UCSD-AML1 (cell line): ENCODE measurements around the gene NEURL1B.

Experiments
- DNase-seq: peaks from one replicate; lab custom pipeline; 2025; ENCODE audit not compliant: unreplicated experiment; lab: John Stamatoyannopoulos, UW

The NEURL1B gene

GRCh38 chr5:172632346-172633092 lies 8.5 kb upstream of the NEURL1B start:
- DNase-seq = no peak

GRCh38 chr5:172633403-172633970 lies 7.6 kb upstream of the NEURL1B start:
- DNase-seq = no peak

GRCh38 chr5:172634106-172634899 lies 6.8 kb upstream of the NEURL1B start:
- DNase-seq = no peak

- no peak for DNase-seq
Observed at GRCh38 chr5:172635038-172635437, 6.0 kb upstream of the NEURL1B start.

- no peak for DNase-seq
Observed at GRCh38 chr5:172636279-172637050, 4.6 kb upstream of the NEURL1B start.

- DNase-seq = no peak
Observed at GRCh38 chr5:172637110-172637580, 3.9 kb upstream of the NEURL1B start.

- DNase-seq = no peak
Observed at GRCh38 chr5:172637740-172638139, 3.3 kb upstream of the NEURL1B start.

- DNase-seq = no peak
Observed at GRCh38 chr5:172638209-172638768, 2.8 kb upstream of the NEURL1B start.

GRCh38 chr5:172640139-172640538 lies 924 bp upstream of the NEURL1B start:
- no peak for DNase-seq

GRCh38 chr5:172641359-172642050 lies 442 bp downstream of the NEURL1B start:
- DNase-seq = no peak

GRCh38 chr5:172642051-172642409 lies 967 bp downstream of the NEURL1B start:
- no peak for DNase-seq

- no peak for DNase-seq
Observed at GRCh38 chr5:172642486-172642885, 1.4 kb downstream of the NEURL1B start.

GRCh38 chr5:172642926-172643871 lies 2.1 kb downstream of the NEURL1B start:
- DNase-seq = no peak

- no peak for DNase-seq
Observed at GRCh38 chr5:172644266-172644665, 3.2 kb downstream of the NEURL1B start.

GRCh38 chr5:172644711-172645110 lies 3.6 kb downstream of the NEURL1B start:
- DNase-seq = no peak

- DNase-seq = no peak
Observed at GRCh38 chr5:172645271-172646055, 4.4 kb downstream of the NEURL1B start.

GRCh38 chr5:172646716-172647285 lies 5.7 kb downstream of the NEURL1B start:
- no peak for DNase-seq
